ENCODE measurements around the gene ST7L. TPM values are rescaled to one million over a fixed set of nuclear protein-coding genes. Genes with fewer than 3 reads are reported as not detected.

The ST7L gene
- total and polyA plus RNA-seq, 11 donors = 6.9 to 20.3 (median 13.7) TPM

DNA sequence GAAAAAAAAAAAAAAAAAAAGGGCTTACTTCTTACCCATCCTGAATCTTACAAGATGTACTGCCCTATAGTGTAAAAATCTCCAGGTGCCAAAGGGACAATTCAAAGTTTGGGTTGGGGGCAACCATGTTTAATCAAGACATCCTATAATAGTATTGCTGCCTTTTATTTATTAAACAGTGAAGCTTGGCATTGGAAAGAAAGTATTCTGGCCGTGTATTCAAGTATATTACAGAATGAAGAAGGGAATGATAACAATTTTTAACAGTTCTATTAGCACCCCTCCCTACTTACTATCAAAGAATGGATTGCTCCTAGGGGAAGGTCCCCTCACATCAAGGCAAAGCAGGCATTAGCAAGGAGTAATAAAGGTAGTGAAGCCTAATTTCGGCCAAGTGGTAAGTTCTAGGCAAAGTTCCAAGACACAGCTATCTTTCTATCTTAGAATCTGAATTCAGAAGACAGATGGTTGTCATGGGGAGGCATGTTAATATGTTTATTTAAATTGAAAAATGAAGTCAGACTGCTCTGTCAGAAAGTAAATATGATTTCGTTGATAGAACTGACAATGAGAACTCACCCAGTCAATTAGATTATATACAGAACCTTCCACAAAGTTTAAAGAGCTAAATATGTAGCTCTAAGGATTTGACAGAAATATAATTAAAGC lies 24.6 kb downstream of the ST7L start:
- Histone ChIP-seq H3K27ac (no peak overlapping the region), H3K4me1 (no peaks in the 10 kb centered on the region), H3K9me3 (peaks cover 0 to 6% (median 0%) of the 10 kb centered on the region in 12 donors), H3K27me3 (no peaks in the 10 kb centered on the region), H3K36me3 (peaks cover 0 to 95% (median 68%) of the 10 kb centered on the region in 9 donors), H3K4me3 (no peak overlapping the region)
- intact Hi-C loops (cut with DNase I) = loop anchor here in 1 of 10 donors (10.0 kb wide), 1 partner anchor 50 kb away; no protein-coding TSS in a partner anchor
- no peak for TF ChIP-seq POLR2A (IDR thresholded peaks at IDR 0.05)
- TF ChIP-seq, protein P1, sequence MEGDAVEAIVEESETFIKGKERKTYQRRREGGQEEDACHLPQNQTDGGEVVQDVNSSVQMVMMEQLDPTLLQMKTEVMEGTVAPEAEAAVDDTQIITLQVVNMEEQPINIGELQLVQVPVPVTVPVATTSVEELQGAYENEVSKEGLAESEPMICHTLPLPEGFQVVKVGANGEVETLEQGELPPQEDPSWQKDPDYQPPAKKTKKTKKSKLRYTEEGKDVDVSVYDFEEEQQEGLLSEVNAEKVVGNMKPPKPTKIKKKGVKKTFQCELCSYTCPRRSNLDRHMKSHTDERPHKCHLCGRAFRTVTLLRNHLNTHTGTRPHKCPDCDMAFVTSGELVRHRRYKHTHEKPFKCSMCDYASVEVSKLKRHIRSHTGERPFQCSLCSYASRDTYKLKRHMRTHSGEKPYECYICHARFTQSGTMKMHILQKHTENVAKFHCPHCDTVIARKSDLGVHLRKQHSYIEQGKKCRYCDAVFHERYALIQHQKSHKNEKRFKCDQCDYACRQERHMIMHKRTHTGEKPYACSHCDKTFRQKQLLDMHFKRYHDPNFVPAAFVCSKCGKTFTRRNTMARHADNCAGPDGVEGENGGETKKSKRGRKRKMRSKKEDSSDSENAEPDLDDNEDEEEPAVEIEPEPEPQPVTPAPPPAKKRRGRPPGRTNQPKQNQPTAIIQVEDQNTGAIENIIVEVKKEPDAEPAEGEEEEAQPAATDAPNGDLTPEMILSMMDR (IDR thresholded peaks at IDR 0.05) = no peak
- no peak for ATAC-seq
- no peak for DNase-seq
- 64 to 71% (median 69%) methylated on average over 3 of the region's 3 CpGs for WGBS, 4 donors

DNA sequence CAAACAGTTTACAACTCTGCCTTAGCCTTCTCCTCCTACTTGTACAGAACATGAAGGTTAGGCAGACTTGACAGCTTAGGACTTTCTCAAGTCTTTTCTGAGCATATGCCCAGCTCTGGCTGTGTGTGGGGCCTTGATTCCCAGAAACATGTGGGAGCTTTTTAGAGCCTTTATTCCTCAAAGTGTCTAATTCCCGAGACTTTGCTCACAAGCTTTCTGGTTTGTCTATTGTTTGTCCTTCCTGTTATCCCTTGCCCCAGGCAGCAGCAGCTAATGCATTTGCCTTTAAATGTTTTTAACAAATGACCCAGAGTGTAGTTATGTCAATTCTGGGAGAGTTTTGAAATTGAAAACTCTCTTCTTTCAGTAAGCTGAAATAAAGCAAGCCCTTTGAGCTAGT lies 29.2 kb downstream of the ST7L start:
- ATAC-seq (no peak), DNase-seq (no peak)
- H3K36me3 ChIP-seq = peaks cover 0 to 79% (median 50%) of the 10 kb centered on the region in 9 donors
- H3K4me3 ChIP-seq = no peak overlapping the region
- peaks cover 0 to 23% (median 0%) of the 10 kb centered on the region in 12 donors for H3K9me3 ChIP-seq
- 80 to 85% (median 81%) methylated on average over 1 of the region's 1 CpG for WGBS, 4 donors
- intact Hi-C loops (cut with DNase I) = loop anchor here in 1 of 10 donors (10.0 kb wide), 1 partner anchor 45 kb away; no protein-coding TSS in a partner anchor
- H3K27me3 ChIP-seq = no peaks in the 10 kb centered on the region
- TF ChIP-seq, protein P1 (IDR thresholded peaks at IDR 0.05) = no peak
- no peak for TF ChIP-seq POLR2A (IDR thresholded peaks at IDR 0.05)
- no peak overlapping the region for H3K27ac ChIP-seq
- no peaks in the 10 kb centered on the region for H3K4me1 ChIP-seq

DNA sequence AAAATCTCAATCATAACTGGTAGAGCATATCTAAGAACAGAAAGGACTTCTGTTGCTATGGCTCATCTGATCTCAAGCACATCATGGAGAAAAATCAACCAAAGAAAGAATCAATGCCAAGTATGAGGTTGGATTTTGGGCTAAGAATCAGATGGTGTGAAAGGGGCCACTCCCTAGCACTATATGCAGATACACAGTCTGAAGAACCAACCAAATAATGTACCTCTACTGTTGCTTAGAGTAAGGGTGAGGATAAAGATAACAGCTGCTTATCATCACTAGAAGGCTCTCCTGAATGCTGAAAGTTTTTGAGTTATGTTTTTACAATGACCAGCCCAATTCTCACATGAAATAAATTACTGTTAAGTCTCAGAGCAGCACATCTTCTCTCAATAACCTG lies 35.6 kb downstream of the ST7L start:
- H3K36me3 ChIP-seq = peaks cover 0 to 83% (median 27%) of the 10 kb centered on the region in 9 donors
- no peak overlapping the region for H3K27ac ChIP-seq
- peaks cover 0 to 12% (median 0%) of the 10 kb centered on the region in 12 donors for H3K9me3 ChIP-seq
- ATAC-seq = no peak
- H3K4me1 ChIP-seq = no peaks in the 10 kb centered on the region
- intact Hi-C loops (cut with DNase I) = no loop called here
- TF ChIP-seq, protein P1 (IDR thresholded peaks at IDR 0.05) = no peak
- TF ChIP-seq POLR2A (IDR thresholded peaks at IDR 0.05) = no peak
- no peak overlapping the region for H3K4me3 ChIP-seq
- no peaks in the 10 kb centered on the region for H3K27me3 ChIP-seq
- DNase-seq = no peak

DNA sequence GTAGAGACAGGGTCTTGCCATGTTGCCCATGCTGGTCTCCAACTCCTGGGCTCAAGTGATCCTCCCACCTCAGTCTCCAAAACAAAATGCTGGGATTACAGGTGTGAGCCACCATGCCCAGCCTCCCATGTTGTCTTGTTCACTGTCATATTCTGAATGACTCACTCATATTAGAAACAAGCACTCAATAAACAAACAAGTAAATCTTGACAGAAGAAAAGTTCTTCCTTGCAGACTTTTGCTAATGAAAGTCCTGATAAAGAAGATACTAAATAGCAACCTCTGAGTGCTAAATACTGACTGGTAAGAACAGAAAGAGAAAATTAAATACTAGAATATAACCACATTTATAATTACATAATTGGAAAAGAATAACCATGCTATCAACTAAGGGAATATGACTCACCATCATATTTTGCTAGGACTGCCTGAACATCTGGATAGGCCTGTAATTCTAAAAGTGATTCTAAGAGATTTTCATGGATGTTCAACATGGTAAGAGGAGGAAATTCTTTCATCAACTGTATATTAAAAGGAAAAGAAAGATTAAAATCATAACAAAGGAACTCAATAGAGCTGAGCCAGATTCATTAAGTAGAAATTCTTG lies 37.3 kb downstream of the ST7L start:
- ATAC-seq (no peak), DNase-seq (no peak)
- Histone ChIP-seq H3K4me3 (no peak overlapping the region), H3K36me3 (peaks cover 0 to 88% (median 38%) of the 10 kb centered on the region in 9 donors), H3K27me3 (no peaks in the 10 kb centered on the region), H3K27ac (no peak overlapping the region), H3K4me1 (no peaks in the 10 kb centered on the region), H3K9me3 (no peaks in the 10 kb centered on the region)
- TF ChIP-seq, protein P1 (IDR thresholded peaks at IDR 0.05) = no peak
- intact Hi-C loops (cut with DNase I) = no loop called here

Measured in heart left ventricle (tissue), 16 donors.